Forelimb muscle (tissue), 1 donor: ENCODE results near the gene PRM3. TPM values are rescaled to one million over a fixed set of nuclear protein-coding genes. Genes with fewer than 3 reads are reported as not detected.

Experiments
- DNase-seq: peaks from one replicate; pipeline ENCODE4 v3.0.0-alpha.2; 2013; ENCODE audit warnings: low read depth
- polyA plus RNA-seq: library from polyadenylated mRNA; unstranded; fragments of 120-200 nt; gene quantifications from one replicate; pipeline ENCODE4 v1.2.1, GENCODE V29; 2013; ENCODE audit not compliant: insufficient read length

The PRM3 gene
- polyA plus RNA-seq, 1 donor = not detected

DNA sequence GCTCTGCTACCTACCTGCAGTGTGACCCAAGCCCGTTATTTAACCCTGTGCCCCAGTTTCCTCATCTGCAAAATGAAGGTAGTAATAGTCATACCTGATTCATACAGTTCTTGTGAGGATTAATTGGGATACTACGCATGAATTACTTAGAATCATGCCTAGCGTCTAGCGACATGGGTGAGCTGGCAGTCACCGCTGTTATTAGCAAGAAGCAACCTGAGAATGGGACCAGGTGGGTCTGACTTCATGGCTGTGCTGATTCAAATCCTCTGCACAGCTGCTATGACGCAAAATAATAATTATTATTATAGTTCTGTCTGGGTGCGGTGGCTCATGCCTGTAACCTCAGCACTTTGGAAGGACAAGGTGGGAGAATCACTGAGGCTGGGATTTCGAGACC lies 25.3 kb downstream of the PRM3 start:
- DNase-seq = no peak

DNA sequence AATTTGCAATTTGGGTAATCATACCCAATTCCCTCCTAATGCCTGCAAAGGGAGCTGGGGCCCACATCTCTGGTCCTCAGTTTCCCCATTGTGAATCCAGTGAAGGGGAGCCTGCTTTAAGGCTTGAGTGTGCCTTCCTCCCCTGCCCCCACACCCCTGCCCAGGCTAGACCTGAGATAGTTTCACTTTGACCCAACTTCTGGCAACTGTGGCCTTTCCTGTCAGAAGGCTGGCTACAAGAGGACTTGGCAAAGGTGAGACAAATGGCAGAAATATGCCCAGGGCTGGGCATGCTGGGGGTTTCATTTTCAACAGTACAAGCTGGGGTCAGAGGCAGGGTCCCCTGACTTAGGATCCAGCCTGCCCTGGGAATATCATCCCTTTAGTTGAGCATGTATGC lies 27.4 kb downstream of the PRM3 start:
- no peak for DNase-seq

GRCh38 chr16:11245222-11245737 lies 28.1 kb downstream of the PRM3 start:
- DNase-seq = no peak

DNA sequence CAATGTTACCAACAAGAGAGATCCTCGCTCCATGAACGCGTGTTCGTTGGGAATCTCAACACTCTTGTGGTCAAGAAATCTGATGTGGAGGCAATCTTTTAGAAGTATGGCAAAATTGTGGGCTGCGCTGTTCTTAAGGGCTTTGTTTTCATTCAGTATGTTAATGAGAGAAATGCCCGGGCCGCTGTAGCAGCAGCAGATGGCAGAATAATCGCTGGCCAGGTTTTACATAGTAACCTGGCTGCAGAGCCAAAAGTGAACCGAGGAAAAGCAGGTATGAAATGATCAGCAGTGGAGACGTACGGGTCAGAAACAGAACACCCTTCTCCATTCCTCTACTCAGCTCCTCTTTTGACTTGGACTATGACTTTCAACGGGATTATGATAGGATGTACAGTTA lies 30.8 kb downstream of the PRM3 start:
- no peak for DNase-seq

DNA sequence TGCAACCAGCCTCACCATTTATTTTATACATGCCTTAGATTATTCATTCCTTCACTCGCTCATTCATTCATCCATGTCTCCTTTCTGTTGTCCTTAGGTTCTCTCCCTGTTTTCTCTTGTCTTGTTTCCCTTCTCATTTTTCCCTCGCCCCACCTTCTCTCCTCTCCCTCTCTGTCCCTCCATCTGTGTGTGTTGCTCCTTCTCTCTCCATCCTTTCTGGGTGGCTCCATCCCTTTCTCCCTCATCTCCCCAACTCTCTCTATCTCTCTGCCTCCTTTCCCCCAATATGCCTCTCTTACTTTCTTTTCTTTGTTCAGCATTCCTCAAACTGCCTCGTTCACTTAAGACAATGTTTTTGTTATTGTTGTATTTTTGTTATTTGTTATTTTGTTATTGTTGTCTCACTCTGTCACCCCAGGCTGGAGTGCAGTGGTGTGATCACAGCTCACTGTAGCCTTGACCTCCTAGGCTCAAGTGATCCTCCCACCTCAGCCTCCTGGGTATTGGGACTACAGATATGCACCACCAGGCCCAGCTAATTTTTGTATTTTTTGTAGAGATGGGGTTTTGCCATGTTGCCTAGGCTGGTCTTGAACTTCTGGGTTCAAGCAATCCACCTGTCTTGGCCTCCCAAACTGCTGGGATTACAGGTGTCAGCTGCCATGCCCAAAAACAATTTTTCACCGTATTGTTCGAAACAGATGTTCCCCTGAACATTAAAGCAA lies 31.8 kb downstream of the PRM3 start:
- DNase-seq = no peak

DNA sequence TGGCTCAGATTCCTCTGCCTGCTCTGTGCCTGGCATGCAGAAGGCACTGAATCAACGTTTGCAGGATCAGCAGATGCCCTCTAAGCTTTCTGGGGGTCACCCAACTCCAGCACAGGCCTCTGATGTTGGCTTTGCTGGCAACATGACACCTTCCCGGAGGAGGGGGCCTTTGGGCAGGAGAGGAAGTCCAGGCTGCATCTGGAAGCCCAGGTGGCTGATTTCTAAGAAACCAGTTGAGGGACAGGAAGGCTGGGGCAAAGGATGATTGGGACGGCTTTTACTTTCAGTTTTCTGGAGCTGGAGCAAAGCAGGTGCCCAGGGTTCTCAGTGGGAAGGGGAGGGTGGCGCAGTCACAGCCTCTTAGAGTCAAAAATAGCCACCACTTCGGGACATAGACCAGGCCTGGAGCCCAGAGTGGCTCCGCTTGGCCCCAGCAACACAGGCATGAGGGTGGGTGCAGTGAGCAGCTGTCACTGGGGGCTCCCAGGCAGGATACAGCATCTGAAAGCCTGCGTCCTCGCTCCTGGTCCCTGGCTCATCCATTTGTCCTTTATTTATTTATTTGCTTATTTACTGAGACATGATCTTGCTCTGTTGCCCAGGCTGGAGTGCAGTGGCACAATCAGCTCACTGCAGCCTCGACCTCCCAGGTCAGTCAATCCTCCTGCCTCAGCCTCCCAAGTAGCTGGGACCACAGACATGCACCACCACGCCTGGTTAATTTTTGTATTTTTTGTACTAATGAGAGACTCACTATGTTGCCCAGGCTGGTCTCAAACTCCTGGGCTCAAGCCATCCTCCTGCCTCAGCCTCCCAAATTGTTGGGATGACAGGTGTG lies 32.6 kb downstream of the PRM3 start:
- DNase-seq = no peak

DNA sequence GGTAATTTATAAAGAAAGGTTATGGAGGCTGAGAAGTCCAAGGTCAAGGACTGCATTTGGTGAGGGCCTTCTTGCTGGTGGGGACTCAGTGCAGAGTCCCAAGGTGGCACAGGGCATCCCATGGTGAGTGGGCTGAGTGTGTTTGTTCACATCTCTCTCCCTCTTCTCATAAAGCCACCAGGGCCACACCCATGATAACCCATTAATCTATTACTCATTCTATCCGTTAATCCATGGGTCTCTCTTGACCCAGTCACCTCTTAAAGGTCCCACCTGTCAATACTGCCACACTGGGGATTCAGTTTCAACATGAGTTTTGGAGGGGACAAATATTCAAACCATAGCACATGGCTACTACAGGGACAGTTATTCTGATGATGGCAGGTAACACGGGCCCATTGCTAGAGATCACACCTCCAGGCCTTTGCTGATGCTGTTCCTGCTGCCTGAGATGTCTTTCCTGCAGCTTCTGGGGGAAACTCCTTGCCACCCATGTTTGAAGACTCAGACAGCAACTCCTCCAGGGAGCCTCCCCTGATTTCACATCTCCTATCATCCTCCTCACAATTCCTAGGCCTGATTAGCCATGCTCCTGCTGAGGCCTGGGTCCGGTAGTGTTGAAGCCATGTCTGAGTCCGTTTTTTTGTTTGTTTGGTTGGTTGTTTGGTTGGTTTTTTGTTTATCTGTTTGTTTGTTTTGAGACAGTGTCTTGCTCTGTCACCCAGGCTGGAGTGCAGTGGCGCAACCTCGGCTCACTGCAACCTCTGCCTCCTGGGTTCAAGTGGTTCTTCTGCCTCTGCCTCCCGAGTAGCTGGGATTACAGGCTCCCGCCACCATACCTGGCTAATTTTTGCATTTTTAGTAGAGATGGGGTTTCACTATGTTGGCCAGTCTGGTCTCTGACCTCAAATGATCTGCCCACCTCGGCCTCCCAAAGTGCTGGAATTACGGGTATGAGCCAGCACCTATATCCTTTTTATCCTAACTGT lies 33.5 kb downstream of the PRM3 start:
- no peak for DNase-seq

DNA sequence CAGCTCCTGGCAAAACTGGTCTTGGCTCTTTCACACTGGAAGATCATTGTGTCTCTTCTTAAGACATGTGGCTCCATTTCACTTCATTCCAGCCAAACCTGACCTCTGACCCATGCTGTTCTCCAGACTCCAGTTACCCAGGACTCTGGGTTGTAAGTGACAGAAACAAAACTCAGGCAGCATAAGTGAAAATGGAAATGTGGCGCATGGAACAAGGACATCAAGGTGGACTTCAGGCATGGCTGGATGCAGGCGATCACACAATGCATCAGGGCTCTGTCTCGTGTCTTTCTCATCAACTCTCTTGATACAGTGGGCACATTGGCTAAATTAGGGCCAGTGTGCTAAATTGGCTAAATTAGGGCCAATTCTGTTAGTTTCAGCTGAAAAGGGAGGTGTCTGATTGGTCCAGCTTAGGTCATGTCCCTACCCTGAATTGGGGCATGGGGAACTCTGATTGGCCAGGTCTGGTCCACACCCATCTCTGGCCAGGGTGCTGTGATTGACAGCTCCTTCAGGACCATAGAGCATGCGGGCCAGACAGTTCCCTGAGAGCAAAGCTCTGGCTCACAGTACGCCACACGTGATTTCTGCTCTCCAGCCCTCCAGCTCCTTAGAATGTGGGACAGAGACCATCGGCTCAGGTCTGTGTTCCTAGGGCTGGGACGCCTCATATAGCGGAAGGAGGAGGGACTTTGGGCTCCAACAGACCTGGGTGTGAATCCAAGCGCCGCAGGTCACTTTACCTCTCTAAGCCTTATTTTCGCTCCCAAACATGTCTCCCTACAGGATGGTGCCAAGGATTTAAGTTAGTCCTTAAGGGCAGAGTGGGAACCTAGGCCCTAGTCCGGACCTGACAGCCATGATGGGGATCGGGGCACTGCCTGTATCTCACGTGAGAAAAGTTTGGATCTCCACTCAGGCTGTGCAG lies 34.9 kb downstream of the PRM3 start:
- no peak for DNase-seq

- no peak for DNase-seq
These were observed 36.8 kb downstream of the PRM3 start for GRCh38 chr16:11236461-11237254.

DNA sequence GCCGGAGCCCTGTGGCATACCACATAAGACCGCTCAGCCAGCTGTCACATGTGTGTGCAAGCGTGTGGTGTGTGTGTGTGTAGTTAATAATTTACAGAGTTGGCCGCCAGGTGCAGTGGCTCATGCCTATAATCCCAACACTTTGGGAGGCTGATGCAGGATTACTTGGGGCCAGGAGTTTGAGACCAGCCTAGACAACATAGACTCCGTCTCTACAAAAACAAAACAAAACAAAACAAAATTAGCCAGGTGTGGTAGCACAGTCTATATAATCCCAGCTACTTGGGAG lies 37.8 kb downstream of the PRM3 start:
- no peak for DNase-seq

GRCh38 chr16:11234884-11235702 lies 38.3 kb downstream of the PRM3 start:
- DNase-seq = no peak

DNA sequence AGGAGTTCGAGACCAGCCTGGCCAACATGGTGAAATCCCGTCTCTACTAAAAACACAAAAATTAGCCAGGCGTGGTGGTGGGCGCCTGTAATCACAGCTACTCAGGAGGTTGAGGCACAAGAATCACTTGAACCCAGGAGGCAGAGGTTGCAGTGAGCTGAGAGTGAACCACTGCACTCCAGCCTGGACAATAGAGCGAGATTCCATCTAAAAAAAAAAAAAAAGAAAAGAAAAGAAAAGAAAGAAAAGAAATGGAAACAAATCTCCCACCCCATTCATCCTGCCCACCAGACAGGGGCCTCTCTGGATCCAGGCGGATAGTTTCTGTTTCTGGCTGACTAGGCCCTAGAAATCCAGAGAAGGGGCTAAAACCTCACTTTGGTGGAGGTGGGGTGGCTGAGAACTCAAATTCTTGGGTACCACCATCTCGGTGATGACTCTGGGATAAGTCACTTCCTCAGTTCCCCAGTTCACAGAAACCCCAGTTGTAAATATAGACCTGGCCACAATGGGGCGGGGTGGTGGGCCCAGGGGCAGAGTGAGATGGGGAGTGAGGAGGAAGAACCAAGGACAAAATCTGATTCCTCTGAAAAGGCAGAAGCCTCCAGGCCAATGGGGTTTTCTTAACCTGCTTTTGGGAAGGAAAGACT lies 39.6 kb downstream of the PRM3 start:
- no peak for DNase-seq

DNA sequence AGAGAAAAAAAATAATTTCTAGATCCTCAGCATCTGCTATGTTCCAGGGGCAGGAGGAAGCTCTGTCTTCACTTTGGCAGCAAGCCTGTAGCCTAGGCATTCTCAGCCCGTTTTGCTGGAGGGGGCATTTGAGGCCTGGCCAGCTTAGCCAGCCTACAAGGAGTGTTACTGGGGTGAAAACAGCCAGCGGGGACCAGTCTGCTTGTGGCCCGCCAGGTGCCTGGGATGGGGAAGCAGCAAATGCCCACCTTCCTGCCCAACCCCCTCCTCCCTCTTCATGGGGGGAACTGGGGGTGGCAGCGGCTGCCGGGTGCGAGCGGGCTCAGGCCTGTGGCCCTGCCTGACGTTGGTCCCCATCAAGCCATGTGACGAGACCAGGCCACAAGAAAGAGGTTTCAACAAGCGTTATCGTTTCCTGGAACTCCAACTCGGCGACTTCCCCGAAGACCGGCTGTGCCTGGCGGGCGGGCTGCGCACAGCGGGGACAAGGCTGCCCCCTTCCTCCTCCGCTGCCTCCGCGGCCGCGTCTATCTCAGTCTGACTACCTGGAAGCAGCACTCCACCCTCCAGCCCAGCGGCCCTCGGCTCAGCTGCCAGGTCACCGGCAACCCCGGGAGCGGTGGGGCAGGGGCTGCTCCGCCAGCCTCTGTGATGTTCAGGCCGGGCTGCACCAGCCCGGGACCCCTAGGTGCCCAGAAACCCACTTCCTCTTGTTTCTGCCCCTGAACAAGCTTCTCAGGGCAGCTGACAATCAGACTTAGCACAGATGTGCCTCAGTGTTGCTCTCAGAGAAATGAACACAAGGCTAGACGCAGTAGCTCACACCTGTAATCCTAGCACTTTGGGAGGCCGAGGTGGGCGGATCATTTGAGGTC lies 40.3 kb downstream of the PRM3 start:
- no peak for DNase-seq

DNA sequence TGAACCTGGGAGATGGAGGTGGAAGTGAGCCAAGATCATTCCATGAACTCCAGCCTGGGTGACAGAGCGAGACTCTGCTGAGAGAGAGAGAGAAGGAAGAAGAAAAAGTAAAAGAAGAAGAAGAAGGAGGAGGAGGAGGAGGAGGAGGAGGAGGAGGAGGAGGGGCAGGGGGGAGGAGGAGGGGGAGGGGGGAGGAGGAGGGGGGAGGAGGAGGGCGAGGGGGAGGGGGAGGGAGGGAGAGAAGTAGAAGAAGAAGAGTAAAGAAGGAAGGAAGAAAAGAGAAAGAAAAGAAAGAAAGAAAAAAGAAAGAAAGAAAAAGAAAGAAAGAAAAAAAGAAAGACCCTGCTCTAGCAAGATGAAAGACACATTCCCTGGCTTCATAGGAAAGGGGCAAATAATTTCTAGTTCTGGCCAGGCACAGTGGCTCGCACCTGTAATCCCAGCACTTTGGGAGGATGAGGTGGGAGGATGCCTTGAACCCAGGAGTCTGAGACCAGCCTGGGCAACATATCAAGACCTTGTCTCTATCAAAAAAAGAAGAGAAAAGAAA lies 41.1 kb downstream of the PRM3 start:
- DNase-seq = no peak

GRCh38 chr16:11231367-11231970 lies 42.0 kb downstream of the PRM3 start:
- DNase-seq = no peak

DNA sequence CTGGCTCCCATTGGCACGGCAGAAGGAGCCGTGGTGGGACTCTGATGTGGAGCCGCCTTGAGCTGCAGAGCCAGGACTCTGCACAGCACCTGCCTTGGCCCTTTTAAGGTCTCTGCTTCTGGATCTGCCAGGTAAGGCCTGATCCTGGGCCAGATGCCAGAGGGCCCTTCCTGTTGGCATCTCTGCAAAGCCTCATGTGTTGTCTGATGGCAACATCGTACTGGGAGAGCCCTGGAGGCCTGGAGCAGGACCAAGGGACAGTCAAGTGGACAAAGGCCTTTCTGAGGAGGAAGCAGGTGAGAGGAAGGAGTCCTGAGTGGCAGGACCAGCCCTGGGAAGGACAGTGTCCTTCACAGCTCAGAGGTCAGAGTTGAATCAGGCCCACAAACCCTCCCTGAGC lies 43.5 kb downstream of the PRM3 start:
- no peak for DNase-seq

DNA sequence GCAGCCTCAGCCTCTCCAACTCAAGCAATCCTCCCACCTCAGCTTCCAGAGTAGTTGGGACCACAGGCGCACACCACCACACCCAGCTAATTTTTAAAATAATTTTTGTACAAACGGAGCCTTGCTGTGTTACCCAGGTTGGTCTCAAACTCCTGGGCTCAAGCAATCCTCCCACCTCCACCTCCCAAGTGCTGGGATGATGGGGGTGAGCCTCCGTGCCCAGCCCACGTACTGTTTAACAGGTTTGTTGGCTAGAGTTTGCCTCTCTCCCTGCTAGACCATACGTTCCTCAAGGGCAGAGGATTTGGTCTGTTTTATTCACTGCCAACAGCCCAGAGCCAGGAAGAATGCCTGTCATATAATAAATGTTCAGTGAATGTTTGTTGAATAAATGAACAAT lies 44.0 kb downstream of the PRM3 start:
- no peak for DNase-seq
